Measurements from ENCODE around the gene ZAR1L.

Gene ZAR1L

DNA sequence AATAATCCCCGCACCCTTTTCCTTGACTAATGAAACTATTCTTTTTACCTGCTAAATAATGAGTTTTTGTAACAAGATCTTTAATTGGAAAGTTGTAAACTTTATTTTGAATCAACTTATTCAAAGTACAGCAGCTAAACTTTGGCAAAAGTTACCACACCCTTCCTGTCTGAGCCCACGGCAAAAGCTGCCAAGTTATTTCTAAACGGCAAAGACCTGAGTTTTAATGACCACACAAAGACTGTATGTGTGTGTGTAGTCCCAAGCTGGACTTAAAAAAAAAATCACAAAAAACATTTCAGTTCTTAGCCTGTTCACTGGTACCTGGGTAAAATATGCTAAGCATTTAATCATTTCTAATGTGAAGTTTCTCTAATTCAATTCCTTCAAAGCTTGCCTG, 60.7 kb downstream of the ZAR1L start:
- peak; percentile 41 for DNase-seq

GRCh38 chr13:32253911-32254399, 61.2 kb downstream of the ZAR1L start:
- no peak for DNase-seq

Data from hematopoietic multipotent progenitor cell treated with erythropoietin and hydrocortisone succinate and interleukin-3 and kit ligand, for 4 days (in vitro differentiated cells).